Central memory CD4-positive, alpha-beta T cell (primary cell): ENCODE data around the gene NPC1L1.
A peak's percentile ranks its signal among the peaks of the same experiment; 100 is the strongest.

ENCODE experiments used
- DNase-seq: peaks from one replicate; pipeline ENCODE4 v3.0.0; 2022

The NPC1L1 gene

GRCh38 chr7:44505595-44505994 lies 35.5 kb downstream of the NPC1L1 start:
- DNase-seq = no peak

GRCh38 chr7:44498230-44498954 lies 42.7 kb downstream of the NPC1L1 start:
- DNase-seq = no peak

- no peak for DNase-seq
Measured at GRCh38 chr7:44497155-44498027, 43.7 kb downstream of the NPC1L1 start.

GRCh38 chr7:44496385-44496784 lies 44.7 kb downstream of the NPC1L1 start:
- no peak for DNase-seq

GRCh38 chr7:44494960-44495359 lies 46.2 kb downstream of the NPC1L1 start:
- no peak for DNase-seq

- DNase-seq = no peak
Measured at GRCh38 chr7:44491229-44491628, 49.9 kb downstream of the NPC1L1 start.

GRCh38 chr7:44490351-44491200 lies 50.6 kb downstream of the NPC1L1 start, which contains the start of gene NUDCD3:
NUDCD3 (minus strand) TSS chr7:44490658; CDS start chr7:44490600, 58 bp downstream.
- DNase-seq = peak; percentile 81

- peak; percentile 64 for DNase-seq
Measured at GRCh38 chr7:44489955-44490350, 51.2 kb downstream of the NPC1L1 start.

- no peak for DNase-seq
Measured at GRCh38 chr7:44488955-44489354, 52.2 kb downstream of the NPC1L1 start.

- DNase-seq = no peak
Measured at GRCh38 chr7:44486693-44487092, 54.4 kb downstream of the NPC1L1 start.

- no peak for DNase-seq
Measured at GRCh38 chr7:44486001-44486400, 55.1 kb downstream of the NPC1L1 start.

GRCh38 chr7:44484482-44485313 lies 56.4 kb downstream of the NPC1L1 start:
- DNase-seq = no peak

- DNase-seq = no peak
Measured at GRCh38 chr7:44482502-44483485, 58.3 kb downstream of the NPC1L1 start.

GRCh38 chr7:44477938-44478337 lies 63.2 kb downstream of the NPC1L1 start:
- DNase-seq = no peak

GRCh38 chr7:44477063-44477830 lies 63.9 kb downstream of the NPC1L1 start:
- peak; percentile 62 for DNase-seq

- no peak for DNase-seq
Measured at GRCh38 chr7:44476313-44476712, 64.8 kb downstream of the NPC1L1 start.

- DNase-seq = no peak
Measured at GRCh38 chr7:44473295-44473694, 67.8 kb downstream of the NPC1L1 start.

GRCh38 chr7:44472843-44473242 lies 68.3 kb downstream of the NPC1L1 start:
- DNase-seq = no peak

- DNase-seq = no peak
Measured at GRCh38 chr7:44471850-44472249, 69.3 kb downstream of the NPC1L1 start.

GRCh38 chr7:44471436-44471835 lies 69.7 kb downstream of the NPC1L1 start:
- DNase-seq = no peak
